OCI-LY3 (cell line): ENCODE data around the gene SPTBN4.
A peak's percentile ranks its signal among the peaks of the same experiment; 100 is the strongest.

Source experiments
- H2AFZ ChIP-seq: fragments of 200-600, 300-600 bp; shearing (Covaris generic); 2 replicates; pipeline ENCODE4 v1.6.0; 2014; ENCODE audit warnings: antibody characterized with exemption, low read depth, low read length
- H3K27ac ChIP-seq: fragments of 200-600, 300-600 bp; sonication (generic); 2 replicates; pipeline ENCODE4 v1.5.1; 2014; ENCODE audit warnings: mild to moderate bottlenecking, low read length, moderate library complexity, mixed read lengths
- H3K27me3 ChIP-seq: fragments of 200-600, 300-600 bp; sonication (generic); 2 replicates; pipeline ENCODE4 v1.6.1; 2014; ENCODE audit warnings: low read depth, low read length, mixed read lengths
- H3K36me3 ChIP-seq: fragments of 200-600, 300-600 bp; sonication (generic); replicated peaks from 2 replicates; pipeline ENCODE3; 2014; ENCODE audit warnings: low read depth, low read length, mixed read lengths
- H3K4me1 ChIP-seq: fragments of 300-600, 200-600 bp; sonication (generic); 2 replicates; pipeline ENCODE4 v1.6.1; 2014; ENCODE audit warnings: low read length, mixed read lengths
- H3K4me2 ChIP-seq: fragments of 200-600, 300-600 bp; sonication (generic); 2 replicates; pipeline ENCODE4 v1.6.1; 2014; ENCODE audit warnings: low read length, mixed read lengths
- H3K4me3 ChIP-seq: fragments of 300-600, 200-600 bp; sonication (generic); 2 replicates; pipeline ENCODE4 v1.5.1; 2014; ENCODE audit warnings: antibody characterized with exemption, mild to moderate bottlenecking, low read length, moderate library complexity
- H3K79me2 ChIP-seq: fragments of 300-600, 200-600 bp; shearing (Covaris generic); 2 replicates; pipeline ENCODE4 v1.6.1; 2014; ENCODE audit warnings: mild to moderate bottlenecking, low read length, mixed read lengths
- H3K9ac ChIP-seq: fragments of 300-600, 200-600 bp; shearing (Covaris generic); 2 replicates; pipeline ENCODE4 v1.6.0; 2014; ENCODE audit warnings: mild to moderate bottlenecking, low read length, moderate library complexity
- H3K9me3 ChIP-seq: fragments of 200-600, 300-600 bp; shearing (Covaris generic); 2 replicates; pipeline ENCODE4 v1.6.1; 2014; ENCODE audit warnings: low read length, mixed read lengths; ENCODE audit not compliant: insufficient read depth
- H4K20me1 ChIP-seq: fragments of 200-600, 300-600 bp; sonication (generic); 2 replicates; pipeline ENCODE4 v1.6.1; 2016; ENCODE audit warnings: low read length, mixed read lengths; ENCODE audit not compliant: insufficient read depth
- EZH2phosphoT487 ChIP-seq: fragments of 200-600 bp; shearing (Covaris generic); IDR thresholded peaks from 2 replicates; pipeline ENCODE4 v1.6.1; 2018; ENCODE audit warnings: antibody characterized with exemption, mixed run types, low read depth
- TF ChIP-seq, protein P1 (sequence below): fragments of 200-600, 300-600 bp; sonication (generic); IDR thresholded peaks from 2 replicates; pipeline ENCODE4 v1.5.1; 2014; ENCODE audit warnings: antibody characterized with exemption, low read length, low read depth

The SPTBN4 gene

DNA sequence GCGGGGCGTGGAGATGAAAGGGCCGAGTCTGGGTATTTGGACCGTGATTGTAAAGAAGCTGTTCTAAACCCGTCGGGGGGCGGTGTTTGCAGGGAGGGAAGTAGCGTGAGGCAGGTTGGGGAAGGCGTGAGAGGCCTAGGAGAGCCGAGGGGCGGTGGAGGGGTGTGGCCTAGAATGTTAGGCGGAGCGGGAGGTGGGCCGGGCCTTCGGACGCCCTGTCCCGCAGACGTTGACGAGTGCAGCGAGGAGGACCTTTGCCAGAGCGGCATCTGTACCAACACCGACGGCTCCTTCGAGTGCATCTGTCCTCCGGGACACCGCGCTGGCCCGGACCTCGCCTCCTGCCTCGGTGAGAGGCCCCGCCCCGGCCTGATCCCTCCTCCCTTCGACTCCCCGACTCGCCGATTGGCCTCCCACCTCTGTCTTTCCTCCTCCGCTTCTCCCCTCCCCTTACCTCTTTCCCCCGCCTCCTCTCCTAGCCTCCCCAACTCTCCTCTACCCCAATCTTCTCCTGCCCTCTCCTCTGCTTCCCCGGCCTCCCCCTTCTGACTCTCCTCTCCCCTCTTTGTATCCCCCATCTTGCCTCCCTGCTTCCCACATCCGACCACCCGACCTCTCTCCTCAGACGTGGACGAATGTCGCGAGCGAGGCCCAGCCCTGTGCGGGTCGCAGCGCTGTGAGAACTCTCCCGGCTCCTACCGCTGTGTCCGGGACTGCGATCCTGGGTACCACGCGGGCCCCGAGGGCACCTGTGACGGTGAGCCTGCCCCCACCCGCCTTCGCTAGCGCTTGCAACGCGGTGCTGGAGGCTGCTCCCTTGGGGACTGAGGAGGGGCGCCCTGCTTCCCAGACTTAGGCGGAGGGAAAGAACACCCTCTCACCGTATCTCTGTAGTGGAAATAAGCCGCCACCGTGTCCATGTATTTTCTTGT, 147.2 kb downstream of the SPTBN4 start:
- TF ChIP-seq EZH2phosphoT487: no peak
- TF ChIP-seq, protein P1, sequence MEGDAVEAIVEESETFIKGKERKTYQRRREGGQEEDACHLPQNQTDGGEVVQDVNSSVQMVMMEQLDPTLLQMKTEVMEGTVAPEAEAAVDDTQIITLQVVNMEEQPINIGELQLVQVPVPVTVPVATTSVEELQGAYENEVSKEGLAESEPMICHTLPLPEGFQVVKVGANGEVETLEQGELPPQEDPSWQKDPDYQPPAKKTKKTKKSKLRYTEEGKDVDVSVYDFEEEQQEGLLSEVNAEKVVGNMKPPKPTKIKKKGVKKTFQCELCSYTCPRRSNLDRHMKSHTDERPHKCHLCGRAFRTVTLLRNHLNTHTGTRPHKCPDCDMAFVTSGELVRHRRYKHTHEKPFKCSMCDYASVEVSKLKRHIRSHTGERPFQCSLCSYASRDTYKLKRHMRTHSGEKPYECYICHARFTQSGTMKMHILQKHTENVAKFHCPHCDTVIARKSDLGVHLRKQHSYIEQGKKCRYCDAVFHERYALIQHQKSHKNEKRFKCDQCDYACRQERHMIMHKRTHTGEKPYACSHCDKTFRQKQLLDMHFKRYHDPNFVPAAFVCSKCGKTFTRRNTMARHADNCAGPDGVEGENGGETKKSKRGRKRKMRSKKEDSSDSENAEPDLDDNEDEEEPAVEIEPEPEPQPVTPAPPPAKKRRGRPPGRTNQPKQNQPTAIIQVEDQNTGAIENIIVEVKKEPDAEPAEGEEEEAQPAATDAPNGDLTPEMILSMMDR: no peak
- Histone ChIP-seq H3K4me3 (peak overlapping the region; percentile 91), H3K36me3 (no peaks in the 10 kb centered on the region), H3K79me2 (no peaks in the 10 kb centered on the region), H3K9me3 (no peaks in the 10 kb centered on the region), H3K27ac (peak overlapping the region; percentile 52), H3K4me1 (peaks cover 13% of the 10 kb centered on the region), H4K20me1 (no peaks in the 10 kb centered on the region), H3K4me2 (peak overlapping the region; percentile 83), H3K9ac (peak overlapping the region; percentile 83), H2AFZ (peak overlapping the region; percentile 67; the same call in 1 of the 2 replicates), H3K27me3 (no peaks in the 10 kb centered on the region)

DNA sequence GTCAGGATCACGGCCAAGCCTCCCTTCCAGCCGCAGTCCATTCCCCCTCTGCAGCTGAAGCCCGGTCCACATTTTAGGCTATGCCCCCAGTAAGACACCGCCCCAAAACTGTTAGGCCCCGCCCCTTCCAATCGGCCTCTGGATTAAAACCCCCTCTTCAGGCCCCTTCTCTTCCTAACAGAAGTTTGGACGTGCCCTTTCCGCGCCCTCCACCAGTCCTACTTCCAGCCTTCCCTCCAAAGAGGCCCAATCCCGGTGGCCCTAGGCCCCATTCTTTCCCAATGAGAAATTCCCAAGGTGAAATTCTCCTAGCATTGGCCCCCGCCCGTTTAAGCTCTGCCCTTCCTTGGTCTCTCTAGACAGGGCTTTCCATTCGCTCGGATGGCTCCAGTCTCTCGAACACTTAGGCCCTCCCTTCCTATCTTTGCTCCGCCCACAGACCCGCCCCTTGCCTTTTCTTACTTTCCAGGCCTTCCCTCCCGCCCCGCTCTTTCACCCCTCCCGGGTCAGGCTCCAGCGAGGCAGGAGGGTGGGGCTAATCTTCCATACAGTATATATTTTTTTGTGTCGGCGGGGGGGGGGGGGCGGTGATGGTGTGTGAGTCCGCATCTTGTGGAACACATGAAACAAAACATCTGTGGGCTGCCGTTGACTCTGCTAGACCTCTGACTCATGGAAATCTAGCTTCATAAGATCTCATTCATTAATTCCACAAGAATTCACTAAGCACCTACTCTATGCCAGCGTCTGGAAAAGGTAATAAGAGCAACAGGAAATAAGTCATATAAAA, 148.0 kb downstream of the SPTBN4 start:
- peak overlapping the region; percentile 83 for H3K9ac ChIP-seq
- H3K36me3 ChIP-seq: no peaks in the 10 kb centered on the region
- peaks cover 19% of the 10 kb centered on the region for H3K4me1 ChIP-seq
- H3K9me3 ChIP-seq: no peaks in the 10 kb centered on the region
- no peak overlapping the region for H3K27ac ChIP-seq
- no peak for TF ChIP-seq EZH2phosphoT487
- TF ChIP-seq, protein P1: no peak
- H3K27me3 ChIP-seq: no peaks in the 10 kb centered on the region
- 0 out of 2 replicates have a peak overlapping the region, but pooled peaks have one; percentile 67 for H2AFZ ChIP-seq
- no peaks in the 10 kb centered on the region for H3K79me2 ChIP-seq
- no peaks in the 10 kb centered on the region for H4K20me1 ChIP-seq
- peak overlapping the region; percentile 83 for H3K4me2 ChIP-seq
- H3K4me3 ChIP-seq: peak overlapping the region; percentile 91

DNA sequence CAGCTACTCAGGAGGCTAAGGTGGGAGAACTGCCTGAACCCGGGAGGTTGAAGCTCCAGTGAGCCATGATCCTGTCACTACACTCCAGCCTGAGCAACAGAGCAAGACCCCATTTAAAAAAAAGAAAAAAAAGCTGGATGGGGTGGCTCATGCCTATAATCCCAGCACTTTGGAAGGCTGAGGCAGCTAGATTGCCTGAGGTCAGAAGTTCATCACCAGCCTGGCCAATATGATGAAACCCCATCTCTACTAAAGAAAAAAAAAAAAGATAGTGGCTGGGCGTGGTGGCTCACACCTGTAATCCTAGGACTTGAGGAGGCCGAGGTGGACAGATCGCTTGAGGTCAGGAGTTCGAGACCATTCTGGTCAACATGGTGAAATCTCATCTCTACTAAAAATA, 149.4 kb downstream of the SPTBN4 start:
- no peaks in the 10 kb centered on the region for H3K9me3 ChIP-seq
- H3K27me3 ChIP-seq: no peaks in the 10 kb centered on the region
- TF ChIP-seq, protein P1: no peak
- no peak for TF ChIP-seq EZH2phosphoT487
- no peak overlapping the region for H3K9ac ChIP-seq
- H3K4me3 ChIP-seq: no peak overlapping the region
- no peaks in the 10 kb centered on the region for H3K79me2 ChIP-seq
- peaks cover 21% of the 10 kb centered on the region for H3K4me1 ChIP-seq
- H3K27ac ChIP-seq: no peak overlapping the region
- no peak overlapping the region for H2AFZ ChIP-seq
- H4K20me1 ChIP-seq: no peaks in the 10 kb centered on the region
- H3K4me2 ChIP-seq: no peak overlapping the region
- peaks cover 2% of the 10 kb centered on the region for H3K36me3 ChIP-seq

DNA sequence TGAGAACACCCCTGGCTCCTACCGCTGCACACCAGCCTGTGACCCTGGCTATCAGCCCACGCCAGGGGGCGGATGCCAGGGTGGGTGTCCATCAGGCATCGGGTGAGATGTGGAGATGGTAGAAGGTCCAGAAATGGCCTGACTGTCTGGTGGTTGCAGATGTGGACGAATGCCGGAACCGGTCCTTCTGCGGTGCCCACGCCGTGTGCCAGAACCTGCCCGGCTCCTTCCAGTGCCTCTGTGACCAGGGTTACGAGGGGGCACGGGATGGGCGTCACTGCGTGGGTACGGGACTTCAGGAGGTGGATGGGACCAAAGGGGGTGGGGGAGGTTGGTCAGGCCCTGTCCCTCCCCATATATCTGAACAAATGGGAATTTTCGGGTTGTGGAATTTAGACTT, 150.1 kb downstream of the SPTBN4 start:
- Histone ChIP-seq H3K9me3 (no peaks in the 10 kb centered on the region), H3K36me3 (peaks cover 4% of the 10 kb centered on the region)

More for the DNA sequence above, 150.1 kb downstream of the SPTBN4 start:
- no peak overlapping the region for H3K9ac ChIP-seq
- no peak overlapping the region for H3K27ac ChIP-seq
- TF ChIP-seq, protein P1: no peak
- no peak for TF ChIP-seq EZH2phosphoT487
- no peaks in the 10 kb centered on the region for H3K79me2 ChIP-seq
- peaks cover 21% of the 10 kb centered on the region for H3K4me1 ChIP-seq
- H3K4me2 ChIP-seq: no peak overlapping the region
- H4K20me1 ChIP-seq: no peaks in the 10 kb centered on the region
- no peak overlapping the region for H3K4me3 ChIP-seq
- H3K27me3 ChIP-seq: no peaks in the 10 kb centered on the region
- no peak overlapping the region for H2AFZ ChIP-seq
